ENCODE results near the gene MAGT1. TPM values are rescaled to one million over a fixed set of nuclear protein-coding genes. Genes with fewer than 3 reads are reported as not detected.
"Not testable (repeated sequence)": the region's sequence is repeated elsewhere in the genome, so short reads cannot be mapped to it uniquely, and the experiment has no call there.

MAGT1 gene
- total and polyA plus RNA-seq, 4 experiments from 2014 or later: 29.5 to 52.7 (median 38.7) TPM

GRCh38 chrX:77925764-77926163 lies 30.5 kb upstream of the MAGT1 start:
- Histone ChIP-seq H3K4me1 (ENCODE audit: insufficient read depth, low read length) (peaks cover 9% of the 10 kb centered on the region), H3K9me3 (ENCODE audit: control insufficient read depth in 1 of 2, low read length in 2 of 2) (no peaks in the 10 kb centered on the region), H3K36me3 (ENCODE audit: insufficient read depth, low read length) (no peaks in the 10 kb centered on the region), H3K27me3 (ENCODE audit: insufficient read depth, low read length) (no peaks in the 10 kb centered on the region), H3K27ac (ENCODE audit: low read depth, low read length) (no peak overlapping the region), H3K4me3 (ENCODE audit: low read length in 2 of 2) (no peak overlapping the region)
- ChIA-PET CTCF (ENCODE audit: partially characterized antibody) (no interaction called here), POLR2A (ENCODE audit: partially characterized antibody) (no interaction called here)
- DNase-seq: no peak
- Mint-ChIP-seq H3K4me3 (peak overlapping the region in 5 of 8 donors; percentile 11 to 68 (median 31)), H3K9me3 (no peaks in the 10 kb centered on the region), H3K27me3 (no peaks in the 10 kb centered on the region), H3K36me3 (peaks cover 2 to 3% of the 10 kb centered on the region in 2 donors), H3K27ac (no peak overlapping the region), H3K4me1 (peaks cover 0 to 15% (median 4%) of the 10 kb centered on the region in 4 donors)
- intact Hi-C loops (cut with micrococcal nuclease): no loop called here

- peaks cover 2 to 3% of the 10 kb centered on the region in 2 donors for H3K36me3 Mint-ChIP-seq
- no peak for DNase-seq
- H3K4me1 Mint-ChIP-seq: peaks cover 0 to 15% (median 4%) of the 10 kb centered on the region in 4 donors
- Histone ChIP-seq H3K9me3 (ENCODE audit: control insufficient read depth in 1 of 2, low read length in 2 of 2) (no peaks in the 10 kb centered on the region), H3K36me3 (ENCODE audit: insufficient read depth, low read length) (no peaks in the 10 kb centered on the region), H3K27ac (ENCODE audit: low read depth, low read length) (no peak overlapping the region), H3K27me3 (ENCODE audit: insufficient read depth, low read length) (no peaks in the 10 kb centered on the region), H3K4me1 (ENCODE audit: insufficient read depth, low read length) (peaks cover 9% of the 10 kb centered on the region), H3K4me3 (ENCODE audit: low read length in 2 of 2) (no peak overlapping the region)
- H3K27me3 Mint-ChIP-seq: no peaks in the 10 kb centered on the region
- H3K4me3 Mint-ChIP-seq: no peak overlapping the region
- CTCF ChIA-PET (ENCODE audit: partially characterized antibody): no interaction called here
- POLR2A ChIA-PET (ENCODE audit: partially characterized antibody): no interaction called here
- intact Hi-C loops (cut with micrococcal nuclease): no loop called here
- no peaks in the 10 kb centered on the region for H3K9me3 Mint-ChIP-seq
- H3K27ac Mint-ChIP-seq: no peak overlapping the region
Measured at GRCh38 chrX:77924320-77924859, 29.2 kb upstream of the MAGT1 start.

GRCh38 chrX:77922787-77923186 lies 27.6 kb upstream of the MAGT1 start:
- peak overlapping the region in 1 of 7 donors; percentile 70 for H3K27ac Mint-ChIP-seq

GRCh38 chrX:77919370-77919769 lies 24.1 kb upstream of the MAGT1 start:
- H3K27ac Mint-ChIP-seq; H3K27me3 Mint-ChIP-seq; H3K4me3 ChIP-seq (ENCODE audit: low read length in 2 of 2); POLR2A ChIA-PET (ENCODE audit: partially characterized antibody); H3K36me3 Mint-ChIP-seq; H3K36me3 ChIP-seq (ENCODE audit: insufficient read depth, low read length); H3K27me3 ChIP-seq (ENCODE audit: insufficient read depth, low read length); H3K27ac ChIP-seq (ENCODE audit: low read depth, low read length); H3K4me3 Mint-ChIP-seq; CTCF ChIA-PET (ENCODE audit: partially characterized antibody); H3K9me3 ChIP-seq (ENCODE audit: control insufficient read depth in 1 of 2, low read length in 2 of 2); H3K9me3 Mint-ChIP-seq; DNase-seq: not testable (repeated sequence)
- H3K4me1 Mint-ChIP-seq: peaks cover 11 to 29% (median 17%) of the 10 kb centered on the region in 4 donors
- intact Hi-C loops (cut with micrococcal nuclease): loop anchor here (10.0 kb wide), 1 partner anchor 405 kb away; the partner anchor contains the start of gene CYSLTR1
- H3K4me1 ChIP-seq (ENCODE audit: insufficient read depth, low read length): peaks cover 18% of the 10 kb centered on the region

More at GRCh38 chrX:77922787-77923186, 27.6 kb upstream of the MAGT1 start:
- CTCF ChIA-PET (ENCODE audit: partially characterized antibody): no interaction called here
- Histone ChIP-seq H3K4me3 (ENCODE audit: low read length in 2 of 2) (no peak overlapping the region), H3K4me1 (ENCODE audit: insufficient read depth, low read length) (peaks cover 15% of the 10 kb centered on the region), H3K27me3 (ENCODE audit: insufficient read depth, low read length) (no peaks in the 10 kb centered on the region), H3K36me3 (ENCODE audit: insufficient read depth, low read length) (no peaks in the 10 kb centered on the region), H3K27ac (ENCODE audit: low read depth, low read length) (no peak overlapping the region), H3K9me3 (ENCODE audit: control insufficient read depth in 1 of 2, low read length in 2 of 2) (no peaks in the 10 kb centered on the region)
- no peak for DNase-seq
- Mint-ChIP-seq H3K27me3 (no peaks in the 10 kb centered on the region), H3K4me3 (no peak overlapping the region), H3K9me3 (no peaks in the 10 kb centered on the region), H3K4me1 (peaks cover 2 to 15% (median 5%) of the 10 kb centered on the region in 4 donors), H3K36me3 (peaks cover 0 to 3% of the 10 kb centered on the region in 2 donors)
- intact Hi-C loops (cut with micrococcal nuclease): no loop called here
- POLR2A ChIA-PET (ENCODE audit: partially characterized antibody): no interaction called here

- ChIA-PET POLR2A (ENCODE audit: partially characterized antibody) (no interaction called here), CTCF (ENCODE audit: partially characterized antibody) (interaction anchor here (0.9 to 1.7 kb wide), 2 partner anchors 44 to 106 kb away, joined by 3 read pairs; no protein-coding TSS in a partner anchor)
- peaks cover 19% of the 10 kb centered on the region for H3K4me1 ChIP-seq (ENCODE audit: insufficient read depth, low read length)
- H3K4me3 ChIP-seq (ENCODE audit: low read length in 2 of 2): no peak overlapping the region
- H3K27me3 ChIP-seq (ENCODE audit: insufficient read depth, low read length): no peaks in the 10 kb centered on the region
- Mint-ChIP-seq H3K27ac (peak overlapping the region in 2 of 7 donors; percentile 23 to 25), H3K27me3 (no peaks in the 10 kb centered on the region), H3K4me3 (peak overlapping the region in 1 of 8 donors; percentile 44), H3K9me3 (no peaks in the 10 kb centered on the region), H3K4me1 (peaks cover 12 to 28% (median 17%) of the 10 kb centered on the region in 4 donors), H3K36me3 (peaks cover 0 to 3% of the 10 kb centered on the region in 2 donors)
- no peaks in the 10 kb centered on the region for H3K9me3 ChIP-seq (ENCODE audit: control insufficient read depth in 1 of 2, low read length in 2 of 2)
- no peaks in the 10 kb centered on the region for H3K36me3 ChIP-seq (ENCODE audit: insufficient read depth, low read length)
- intact Hi-C loops (cut with micrococcal nuclease): loop anchor here (10.0 kb wide), 1 partner anchor 406 kb away; the partner anchor contains the start of gene CYSLTR1
- no peak overlapping the region for H3K27ac ChIP-seq (ENCODE audit: low read depth, low read length)
- no peak for DNase-seq
Measured at GRCh38 chrX:77918568-77918967, 23.3 kb upstream of the MAGT1 start.

- Histone ChIP-seq H3K4me1 (ENCODE audit: insufficient read depth, low read length) (peaks cover 31% of the 10 kb centered on the region), H3K4me3 (ENCODE audit: low read length in 2 of 2) (no peak overlapping the region), H3K27me3 (ENCODE audit: insufficient read depth, low read length) (no peaks in the 10 kb centered on the region), H3K9me3 (ENCODE audit: control insufficient read depth in 1 of 2, low read length in 2 of 2) (no peaks in the 10 kb centered on the region), H3K27ac (ENCODE audit: low read depth, low read length) (no peak overlapping the region), H3K36me3 (ENCODE audit: insufficient read depth, low read length) (no peaks in the 10 kb centered on the region)
- ChIA-PET POLR2A (ENCODE audit: partially characterized antibody) (no interaction called here), CTCF (ENCODE audit: partially characterized antibody) (interaction anchor here (1.7 kb wide), 1 partner anchor 45 kb away, joined by 3 read pairs; no protein-coding TSS in a partner anchor)
- Mint-ChIP-seq H3K4me1 (peaks cover 19 to 29% (median 23%) of the 10 kb centered on the region in 4 donors), H3K27ac (peak overlapping the region in 6 of 7 donors; percentile 36 to 74 (median 54)), H3K36me3 (peaks cover 0 to 3% of the 10 kb centered on the region in 2 donors), H3K27me3 (no peaks in the 10 kb centered on the region), H3K9me3 (no peaks in the 10 kb centered on the region), H3K4me3 (peak overlapping the region; percentile 10 to 88 (median 64))
- DNase-seq: peak in 1 of 5 donors; percentile 6
- intact Hi-C loops (cut with micrococcal nuclease): loop anchor here (10.0 kb wide), 1 partner anchor 407 kb away; the partner anchor contains the start of gene CYSLTR1
Measured at GRCh38 chrX:77917294-77917933, 22.2 kb upstream of the MAGT1 start.

All from CD4-positive, alpha-beta memory T cell (primary cell).